Mesendoderm (in vitro differentiated cells): ENCODE results near the gene PHACTR1.

Experiments
- DNase-seq: peaks from one replicate; pipeline ENCODE4 v3.0.0; 2013
- H2AK5ac ChIP-seq: 2 replicates; pipeline ENCODE4 v1.6.1; 2013; ENCODE audit warnings: low read length, inconsistent platforms
- H2BK120ac ChIP-seq: 2 replicates; pipeline ENCODE4 v1.6.1; 2013; ENCODE audit warnings: low read depth, mild to moderate bottlenecking, low read length, moderate library complexity, mixed read lengths
- H2BK15ac ChIP-seq: replicated peaks from 2 replicates; pipeline ENCODE4 v1.6.1; 2013; ENCODE audit warnings: low read depth, mild to moderate bottlenecking, moderate library complexity
- H2BK5ac ChIP-seq: 2 replicates; pipeline ENCODE4 v1.6.1; 2013; ENCODE audit warnings: low read length, inconsistent platforms
- H3K18ac ChIP-seq: 2 replicates; pipeline ENCODE4 v1.6.1; 2013; ENCODE audit warnings: mild to moderate bottlenecking, low read length, mixed read lengths
- H3K23ac ChIP-seq: one replicate; pipeline ENCODE4 v1.6.1; 2013; ENCODE audit warnings: low read length
- H3K27ac ChIP-seq: 2 replicates; pipeline ENCODE4 v1.5.1; 2013; ENCODE audit warnings: low read depth, mild to moderate bottlenecking, inconsistent platforms, low read length, moderate library complexity
- H3K27me3 ChIP-seq: 2 replicates; pipeline ENCODE4 v1.6.1; 2013; ENCODE audit warnings: low read length, control low read depth, mild to moderate bottlenecking, inconsistent platforms; ENCODE audit not compliant: insufficient read depth, poor library complexity
- H3K36me3 ChIP-seq: 2 replicates; pipeline ENCODE4 v1.6.1; 2013; ENCODE audit warnings: low read length, inconsistent platforms; ENCODE audit not compliant: control insufficient read depth, insufficient read depth
- H3K4ac ChIP-seq: one replicate; pipeline ENCODE4 v1.6.1; 2013; ENCODE audit warnings: low read depth, mild to moderate bottlenecking, low read length, moderate library complexity
- H3K4me1 ChIP-seq: 2 replicates; pipeline ENCODE4 v1.6.1; 2013; ENCODE audit warnings: low read depth, low read length, inconsistent platforms; ENCODE audit not compliant: control insufficient read depth
- H3K4me2 ChIP-seq: 2 replicates; pipeline ENCODE4 v1.6.1; 2013; ENCODE audit warnings: low read length
- H3K4me3 ChIP-seq: 2 replicates; pipeline ENCODE4 v1.5.1; 2013; ENCODE audit warnings: mild to moderate bottlenecking, low read length
- H3K56ac ChIP-seq: one replicate; pipeline ENCODE4 v1.6.1; 2013; ENCODE audit warnings: low read length
- H3K79me1 ChIP-seq: 2 replicates; pipeline ENCODE4 v1.6.1; 2013; ENCODE audit warnings: low read length, inconsistent platforms
- H3K79me2 ChIP-seq: 2 replicates; pipeline ENCODE4 v1.6.1; 2013; ENCODE audit warnings: mild to moderate bottlenecking, low read length; ENCODE audit not compliant: control insufficient read depth, insufficient read depth
- H3K9ac ChIP-seq: 2 replicates; pipeline ENCODE4 v1.6.1; 2013; ENCODE audit warnings: low read length, inconsistent platforms
- H4K5ac ChIP-seq: one replicate; pipeline ENCODE4 v1.6.1; 2013; ENCODE audit warnings: low read length
- H4K8ac ChIP-seq: one replicate; pipeline ENCODE4 v1.6.1; 2013; ENCODE audit warnings: low read depth, mild to moderate bottlenecking, control low read depth, low read length, moderate library complexity
- WGBS: extraction: QIAGEN DNeasy Blood & Tissue Kit; methylation state at CpG from one replicate; pipeline ENCODE4 v1.1.7; 2013; ENCODE audit warnings: low lambda C conversion rate, missing lambda C conversion rate; ENCODE audit not compliant: insufficient coverage; ENCODE audit errors: extremely low coverage; 5-methylcytosine and 5-hydroxymethylcytosine counted together

Gene PHACTR1

GRCh38 chr6:12977806-12978205 is 261.2 kb downstream of the PHACTR1 start:
- H3K18ac ChIP-seq: no peak overlapping the region
- no peak overlapping the region for H3K4me2 ChIP-seq
- no peaks in the 10 kb centered on the region for H3K4me1 ChIP-seq
- H3K4ac ChIP-seq: no peak overlapping the region
- no peaks in the 10 kb centered on the region for H3K27me3 ChIP-seq
- H3K9ac ChIP-seq: no peak overlapping the region
- H2AK5ac ChIP-seq: no peak overlapping the region
- H3K23ac ChIP-seq: no peak overlapping the region
- H2BK120ac ChIP-seq: no peak overlapping the region
- H3K4me3 ChIP-seq: no peak overlapping the region
- no CpG with 5 or more reads among the region's 4 CpGs for WGBS
- no peak overlapping the region for H3K56ac ChIP-seq
- no peaks in the 10 kb centered on the region for H3K79me2 ChIP-seq
- no peak overlapping the region for H2BK15ac ChIP-seq
- no peak for DNase-seq
- H4K8ac ChIP-seq: no peak overlapping the region
- H3K36me3 ChIP-seq: no peaks in the 10 kb centered on the region
- H3K27ac ChIP-seq: no peak overlapping the region
- no peak overlapping the region for H2BK5ac ChIP-seq
- no peaks in the 10 kb centered on the region for H3K79me1 ChIP-seq
- no peak overlapping the region for H4K5ac ChIP-seq

- Histone ChIP-seq H4K5ac (no peak overlapping the region), H3K27ac (no peak overlapping the region), H3K4me2 (no peak overlapping the region), H3K4me1 (no peaks in the 10 kb centered on the region), H3K56ac (no peak overlapping the region), H3K4ac (no peak overlapping the region), H2BK5ac (no peak overlapping the region), H3K27me3 (no peaks in the 10 kb centered on the region), H3K9ac (no peak overlapping the region), H2AK5ac (no peak overlapping the region), H3K4me3 (no peak overlapping the region), H2BK15ac (no peak overlapping the region), H3K79me1 (no peaks in the 10 kb centered on the region), H3K79me2 (no peaks in the 10 kb centered on the region), H2BK120ac (no peak overlapping the region), H3K36me3 (no peaks in the 10 kb centered on the region), H3K23ac (no peak overlapping the region), H4K8ac (no peak overlapping the region), H3K18ac (no peak overlapping the region)
- no peak for DNase-seq
- WGBS: no CpG with 5 or more reads among the region's 4 CpGs
Measured at GRCh38 chr6:12980741-12981140, 264.2 kb downstream of the PHACTR1 start.

DNA sequence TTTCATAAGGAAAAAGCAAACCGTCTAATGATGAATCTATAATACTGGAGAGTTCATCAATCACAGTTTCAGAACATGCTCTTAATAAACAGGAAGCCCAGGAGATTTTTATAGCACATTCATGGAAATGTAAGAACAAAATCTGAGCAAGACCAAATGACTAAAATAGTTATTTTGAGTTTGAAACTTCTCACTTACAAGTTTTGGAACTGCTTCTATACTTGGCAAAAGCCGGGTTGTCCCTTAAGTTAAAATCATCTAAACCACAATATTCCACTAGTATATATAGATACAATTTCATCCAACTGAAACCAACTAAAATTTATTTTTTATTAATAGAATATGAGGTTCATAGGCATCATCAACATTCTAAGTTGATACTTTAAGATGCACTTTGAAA is 268.2 kb downstream of the PHACTR1 start:
- H3K79me2 ChIP-seq: no peaks in the 10 kb centered on the region
- no peak overlapping the region for H4K5ac ChIP-seq
- no peak overlapping the region for H3K18ac ChIP-seq
- H3K23ac ChIP-seq: no peak overlapping the region
- no peak overlapping the region for H3K56ac ChIP-seq
- no peak for DNase-seq
- no peak overlapping the region for H2BK120ac ChIP-seq
- no peaks in the 10 kb centered on the region for H3K27me3 ChIP-seq
- H3K4me3 ChIP-seq: no peak overlapping the region
- no peak overlapping the region for H2AK5ac ChIP-seq
- H4K8ac ChIP-seq: no peak overlapping the region
- H3K4ac ChIP-seq: no peak overlapping the region
- no peaks in the 10 kb centered on the region for H3K79me1 ChIP-seq
- H2BK5ac ChIP-seq: no peak overlapping the region
- no CpG with 5 or more reads among the region's 2 CpGs for WGBS
- H3K4me2 ChIP-seq: no peak overlapping the region
- H3K36me3 ChIP-seq: no peaks in the 10 kb centered on the region
- no peak overlapping the region for H3K27ac ChIP-seq
- no peak overlapping the region for H2BK15ac ChIP-seq
- H3K4me1 ChIP-seq: no peaks in the 10 kb centered on the region
- no peak overlapping the region for H3K9ac ChIP-seq

- H3K4me1 ChIP-seq: no peaks in the 10 kb centered on the region
- H4K5ac ChIP-seq: no peak overlapping the region
- H3K23ac ChIP-seq: no peak overlapping the region
- H4K8ac ChIP-seq: no peak overlapping the region
- no peak overlapping the region for H3K4ac ChIP-seq
- H3K4me3 ChIP-seq: no peak overlapping the region
- no peak overlapping the region for H3K18ac ChIP-seq
- H3K4me2 ChIP-seq: no peak overlapping the region
- no peaks in the 10 kb centered on the region for H3K79me1 ChIP-seq
- no peak overlapping the region for H2BK5ac ChIP-seq
- H3K27ac ChIP-seq: no peak overlapping the region
- no peak for DNase-seq
- no peak overlapping the region for H2BK120ac ChIP-seq
- H3K56ac ChIP-seq: no peak overlapping the region
- no peaks in the 10 kb centered on the region for H3K27me3 ChIP-seq
- H3K36me3 ChIP-seq: no peaks in the 10 kb centered on the region
- H3K9ac ChIP-seq: no peak overlapping the region
- H3K79me2 ChIP-seq: no peaks in the 10 kb centered on the region
- no peak overlapping the region for H2BK15ac ChIP-seq
- H2AK5ac ChIP-seq: no peak overlapping the region
Measured at GRCh38 chr6:12987783-12988182, 271.2 kb downstream of the PHACTR1 start.

GRCh38 chr6:12990162-12990561 is 273.6 kb downstream of the PHACTR1 start:
- Histone ChIP-seq H2AK5ac (no peak overlapping the region), H3K27ac (no peak overlapping the region), H4K8ac (no peak overlapping the region), H3K4me2 (no peak overlapping the region), H3K56ac (no peak overlapping the region), H2BK120ac (no peak overlapping the region), H3K79me2 (no peaks in the 10 kb centered on the region), H3K4ac (no peak overlapping the region), H2BK5ac (no peak overlapping the region), H3K23ac (no peak overlapping the region), H3K4me1 (no peaks in the 10 kb centered on the region), H3K79me1 (no peaks in the 10 kb centered on the region), H3K4me3 (no peak overlapping the region), H3K18ac (no peak overlapping the region), H3K36me3 (no peaks in the 10 kb centered on the region), H3K27me3 (no peaks in the 10 kb centered on the region), H2BK15ac (no peak overlapping the region), H4K5ac (no peak overlapping the region), H3K9ac (no peak overlapping the region)
- no peak for DNase-seq
- no CpG with 5 or more reads among the region's 7 CpGs for WGBS

- no peak overlapping the region for H3K4me2 ChIP-seq
- no peak overlapping the region for H3K23ac ChIP-seq
- no peak overlapping the region for H3K4ac ChIP-seq
- H3K79me2 ChIP-seq: no peaks in the 10 kb centered on the region
- no peak overlapping the region for H2BK120ac ChIP-seq
- no peak overlapping the region for H4K5ac ChIP-seq
- no peaks in the 10 kb centered on the region for H3K4me1 ChIP-seq
- H3K56ac ChIP-seq: no peak overlapping the region
- H3K9ac ChIP-seq: no peak overlapping the region
- no peak overlapping the region for H2BK5ac ChIP-seq
- H3K4me3 ChIP-seq: no peak overlapping the region
- H4K8ac ChIP-seq: no peak overlapping the region
- H2BK15ac ChIP-seq: no peak overlapping the region
- H3K18ac ChIP-seq: no peak overlapping the region
- no peaks in the 10 kb centered on the region for H3K79me1 ChIP-seq
- WGBS: no CpG with 5 or more reads among the region's 3 CpGs
- H3K36me3 ChIP-seq: no peaks in the 10 kb centered on the region
- no peak for DNase-seq
- H3K27ac ChIP-seq: no peak overlapping the region
- H3K27me3 ChIP-seq: no peaks in the 10 kb centered on the region
- no peak overlapping the region for H2AK5ac ChIP-seq
Measured at GRCh38 chr6:12991435-12991834, 274.9 kb downstream of the PHACTR1 start.
